Measurements from ENCODE around the gene AIP.

- no peak for TF ChIP-seq CTCF (IDR thresholded peaks at IDR 0.05)
- no peak for TF ChIP-seq POLR2A (IDR thresholded peaks at IDR 0.05)
Measured at GRCh38 chr11:67502328-67502979, 19.6 kb downstream of the AIP start.

Data from testis (tissue), 2 donors.